ENCODE results near the gene GRAMD1B. TPM values are rescaled to one million over a fixed set of nuclear protein-coding genes. Genes with fewer than 3 reads are reported as not detected.
A peak's percentile ranks its signal among the peaks of the same experiment; 100 is the strongest.

The GRAMD1B gene
- polyA plus RNA-seq, 3 donors = 3.2 to 13.9 (median 3.3) TPM

DNA sequence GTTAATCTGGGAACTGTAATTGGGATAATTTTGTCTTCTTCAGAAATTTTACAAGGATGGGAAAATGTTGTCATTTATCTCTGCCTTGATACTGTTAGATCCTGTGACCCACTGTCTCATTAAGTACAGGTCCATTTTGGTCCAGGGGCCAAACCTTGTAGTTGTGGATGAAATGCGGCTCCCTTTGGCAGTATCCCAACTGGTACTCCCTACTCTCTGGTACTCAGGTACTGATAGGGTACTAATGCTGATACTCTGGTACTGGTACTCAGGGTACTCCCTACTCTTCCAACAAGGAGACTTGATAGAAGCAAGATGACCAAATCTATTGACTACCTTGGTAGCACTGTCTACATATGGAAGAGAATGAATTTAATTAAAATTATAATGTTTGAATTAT, 97.9 kb downstream of the GRAMD1B start:
- WGBS (ENCODE audit: insufficient coverage) = no CpG with 5 or more reads among the region's 1 CpG
- H3K27me3 Mint-ChIP-seq (ENCODE audit: low read depth in 3 of 3) = peaks cover 0 to 2% (median 2%) of the 10 kb centered on the region in 3 donors
- H3K9me3 ChIP-seq (replicated peaks in 1 of 2; ENCODE audit: control insufficient read depth in 1 of 2, insufficient read depth in 1 of 2, low read length in 2 of 2) = no peaks in the 10 kb centered on the region
- no peaks in the 10 kb centered on the region for H3K27me3 ChIP-seq (ENCODE audit: control insufficient read depth in 2 of 2, insufficient read depth in 2 of 2, low read length in 2 of 2)
- no peak overlapping the region for H2AFZ ChIP-seq (ENCODE audit: insufficient read depth, low read depth, low read length, poor library complexity, severe bottlenecking)
- peaks cover 3% of the 10 kb centered on the region for H3K4me1 Mint-ChIP-seq
- H3K79me2 ChIP-seq (ENCODE audit: insufficient read depth, low read length) = peaks cover 44% of the 10 kb centered on the region
- H3K36me3 ChIP-seq (replicated peaks in 1 of 2; ENCODE audit: control insufficient read depth in 1 of 2, insufficient read depth in 2 of 2, low read length in 2 of 2) = peaks cover 8 to 30% of the 10 kb centered on the region in 2 donors
- H3K4me2 ChIP-seq (replicated peaks; ENCODE audit: extremely low read depth, low read length, poor library complexity, severe bottlenecking) = no peak overlapping the region
- H3K4me1 ChIP-seq (ENCODE audit: control insufficient read depth in 1 of 2, insufficient read depth in 2 of 2, low read length in 2 of 2) = no peaks in the 10 kb centered on the region
- intact Hi-C loops (cut with micrococcal nuclease) = no loop called here
- peaks cover 20 to 48% of the 10 kb centered on the region in 2 donors for H3K36me3 Mint-ChIP-seq
- DNase-seq = no peak
- H3K4me3 Mint-ChIP-seq = no peak overlapping the region
- H4K20me1 ChIP-seq (ENCODE audit: insufficient read depth, low read length) = peaks cover 14% of the 10 kb centered on the region
- H3K4me3 ChIP-seq (replicated peaks in 1 of 3; ENCODE audit: low read depth in 2 of 3, low read length in 3 of 3) = no peak overlapping the region
- H3K27ac Mint-ChIP-seq = peak overlapping the region in 1 of 7 donors; percentile 47
- H3K9me3 Mint-ChIP-seq = no peaks in the 10 kb centered on the region
- H3K27ac ChIP-seq (ENCODE audit: low read depth in 1 of 2, low read length in 2 of 2) = no peak overlapping the region
- H3K9ac ChIP-seq (ENCODE audit: insufficient read depth, low read length, poor library complexity, severe bottlenecking) = no peak overlapping the region
- TF ChIP-seq, protein P1, sequence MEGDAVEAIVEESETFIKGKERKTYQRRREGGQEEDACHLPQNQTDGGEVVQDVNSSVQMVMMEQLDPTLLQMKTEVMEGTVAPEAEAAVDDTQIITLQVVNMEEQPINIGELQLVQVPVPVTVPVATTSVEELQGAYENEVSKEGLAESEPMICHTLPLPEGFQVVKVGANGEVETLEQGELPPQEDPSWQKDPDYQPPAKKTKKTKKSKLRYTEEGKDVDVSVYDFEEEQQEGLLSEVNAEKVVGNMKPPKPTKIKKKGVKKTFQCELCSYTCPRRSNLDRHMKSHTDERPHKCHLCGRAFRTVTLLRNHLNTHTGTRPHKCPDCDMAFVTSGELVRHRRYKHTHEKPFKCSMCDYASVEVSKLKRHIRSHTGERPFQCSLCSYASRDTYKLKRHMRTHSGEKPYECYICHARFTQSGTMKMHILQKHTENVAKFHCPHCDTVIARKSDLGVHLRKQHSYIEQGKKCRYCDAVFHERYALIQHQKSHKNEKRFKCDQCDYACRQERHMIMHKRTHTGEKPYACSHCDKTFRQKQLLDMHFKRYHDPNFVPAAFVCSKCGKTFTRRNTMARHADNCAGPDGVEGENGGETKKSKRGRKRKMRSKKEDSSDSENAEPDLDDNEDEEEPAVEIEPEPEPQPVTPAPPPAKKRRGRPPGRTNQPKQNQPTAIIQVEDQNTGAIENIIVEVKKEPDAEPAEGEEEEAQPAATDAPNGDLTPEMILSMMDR (IDR thresholded peaks at IDR 0.05) = no peak

DNA sequence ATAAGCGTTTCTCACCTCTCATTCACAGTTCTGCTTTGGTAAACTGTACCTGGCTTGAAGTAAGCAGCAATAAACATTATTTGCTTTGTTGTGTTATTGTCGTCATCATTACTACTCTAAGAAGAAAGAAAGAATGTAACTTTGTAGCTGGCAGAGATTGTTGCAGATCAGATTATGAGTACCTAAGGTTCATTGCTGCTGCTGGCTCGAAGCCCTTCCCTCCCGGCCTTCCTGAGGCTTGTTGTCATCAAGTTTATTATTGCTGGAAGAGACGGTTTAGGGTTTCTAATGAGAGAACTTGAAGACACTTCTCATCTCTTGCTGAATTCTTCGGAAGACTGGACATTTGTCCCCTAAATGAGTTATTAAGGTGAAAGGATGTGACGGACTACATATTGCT, 101.3 kb downstream of the GRAMD1B start:
- no peak for DNase-seq
- peaks cover 25% of the 10 kb centered on the region for H3K79me2 ChIP-seq (ENCODE audit: insufficient read depth, low read length)
- H2AFZ ChIP-seq (ENCODE audit: insufficient read depth, low read depth, low read length, poor library complexity, severe bottlenecking) = no peak overlapping the region
- no peaks in the 10 kb centered on the region for H3K9me3 ChIP-seq (replicated peaks in 1 of 2; ENCODE audit: control insufficient read depth in 1 of 2, insufficient read depth in 1 of 2, low read length in 2 of 2)
- intact Hi-C loops (cut with micrococcal nuclease) = no loop called here
- Mint-ChIP-seq H3K4me1 (peaks cover 5% of the 10 kb centered on the region), H3K4me3 (no peak overlapping the region), H3K36me3 (peaks cover 16 to 43% of the 10 kb centered on the region in 2 donors), H3K27ac (peak overlapping the region in 1 of 7 donors; percentile 26), H3K9me3 (no peaks in the 10 kb centered on the region), H3K27me3 (ENCODE audit: low read depth in 3 of 3) (peaks cover 0 to 2% (median 2%) of the 10 kb centered on the region in 3 donors)
- H3K36me3 ChIP-seq (replicated peaks in 1 of 2; ENCODE audit: control insufficient read depth in 1 of 2, insufficient read depth in 2 of 2, low read length in 2 of 2) = peaks cover 2 to 30% of the 10 kb centered on the region in 2 donors
- no peak overlapping the region for H3K9ac ChIP-seq (ENCODE audit: insufficient read depth, low read length, poor library complexity, severe bottlenecking)
- peaks cover 4% of the 10 kb centered on the region for H4K20me1 ChIP-seq (ENCODE audit: insufficient read depth, low read length)
- no peaks in the 10 kb centered on the region for H3K4me1 ChIP-seq (ENCODE audit: control insufficient read depth in 1 of 2, insufficient read depth in 2 of 2, low read length in 2 of 2)
- H3K4me2 ChIP-seq (replicated peaks; ENCODE audit: extremely low read depth, low read length, poor library complexity, severe bottlenecking) = no peak overlapping the region
- no peak overlapping the region for H3K27ac ChIP-seq (ENCODE audit: low read depth in 1 of 2, low read length in 2 of 2)
- WGBS (ENCODE audit: insufficient coverage) = 100% methylated on average over 3 of the region's 7 CpGs
- H3K4me3 ChIP-seq (replicated peaks in 1 of 3; ENCODE audit: low read depth in 2 of 3, low read length in 3 of 3) = no peak overlapping the region
- H3K27me3 ChIP-seq (ENCODE audit: control insufficient read depth in 2 of 2, insufficient read depth in 2 of 2, low read length in 2 of 2) = no peaks in the 10 kb centered on the region
- TF ChIP-seq, protein P1 (IDR thresholded peaks at IDR 0.05) = no peak

Data from CD14-positive monocyte (primary cell).